HL-60 (cell line): ENCODE data around the gene HEPACAM.

ENCODE experiments used
- GABPA ChIP-seq: IDR thresholded peaks from 2 replicates; pipeline ENCODE4 v1.6.1; 2012; ENCODE audit warnings: low read depth
- POLR2AphosphoS5 ChIP-seq: IDR thresholded peaks from 2 replicates; pipeline ENCODE4 v1.6.1; 2012; ENCODE audit warnings: low read depth
- TF ChIP-seq, protein P1 (sequence below): IDR thresholded peaks from one replicate; pipeline ENCODE4 v1.5.1; 2011; ENCODE audit warnings: low read length, control low read depth, inconsistent platforms; ENCODE audit not compliant: insufficient read depth
- TF ChIP-seq, protein P2 (sequence below): IDR thresholded peaks from 2 replicates; pipeline ENCODE4 v1.6.1; 2012; ENCODE audit warnings: low read depth; ENCODE audit not compliant: insufficient replicate concordance

DNA sequence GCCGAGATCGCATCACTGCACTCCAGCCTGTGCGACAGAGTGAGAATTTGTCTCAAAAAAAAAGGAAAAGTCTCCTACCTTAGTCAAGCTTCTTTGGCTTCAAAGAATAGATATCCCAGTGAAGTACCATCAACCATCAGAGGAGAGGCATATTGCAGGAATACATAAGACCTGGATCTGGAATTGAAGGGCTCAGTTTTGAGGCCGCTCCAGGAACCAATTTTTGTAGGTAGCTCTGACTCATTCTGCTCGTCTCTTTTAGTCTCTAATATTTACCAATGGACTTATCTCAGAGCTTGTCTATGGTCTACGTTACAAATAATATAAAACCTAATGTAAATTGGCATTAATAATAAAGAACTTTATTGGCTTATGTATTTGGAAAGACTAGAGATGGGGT, 10.0 kb upstream of the HEPACAM start:
- no peak for TF ChIP-seq GABPA
- TF ChIP-seq, protein P1, sequence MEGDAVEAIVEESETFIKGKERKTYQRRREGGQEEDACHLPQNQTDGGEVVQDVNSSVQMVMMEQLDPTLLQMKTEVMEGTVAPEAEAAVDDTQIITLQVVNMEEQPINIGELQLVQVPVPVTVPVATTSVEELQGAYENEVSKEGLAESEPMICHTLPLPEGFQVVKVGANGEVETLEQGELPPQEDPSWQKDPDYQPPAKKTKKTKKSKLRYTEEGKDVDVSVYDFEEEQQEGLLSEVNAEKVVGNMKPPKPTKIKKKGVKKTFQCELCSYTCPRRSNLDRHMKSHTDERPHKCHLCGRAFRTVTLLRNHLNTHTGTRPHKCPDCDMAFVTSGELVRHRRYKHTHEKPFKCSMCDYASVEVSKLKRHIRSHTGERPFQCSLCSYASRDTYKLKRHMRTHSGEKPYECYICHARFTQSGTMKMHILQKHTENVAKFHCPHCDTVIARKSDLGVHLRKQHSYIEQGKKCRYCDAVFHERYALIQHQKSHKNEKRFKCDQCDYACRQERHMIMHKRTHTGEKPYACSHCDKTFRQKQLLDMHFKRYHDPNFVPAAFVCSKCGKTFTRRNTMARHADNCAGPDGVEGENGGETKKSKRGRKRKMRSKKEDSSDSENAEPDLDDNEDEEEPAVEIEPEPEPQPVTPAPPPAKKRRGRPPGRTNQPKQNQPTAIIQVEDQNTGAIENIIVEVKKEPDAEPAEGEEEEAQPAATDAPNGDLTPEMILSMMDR, result no peak
- TF ChIP-seq, protein P2, sequence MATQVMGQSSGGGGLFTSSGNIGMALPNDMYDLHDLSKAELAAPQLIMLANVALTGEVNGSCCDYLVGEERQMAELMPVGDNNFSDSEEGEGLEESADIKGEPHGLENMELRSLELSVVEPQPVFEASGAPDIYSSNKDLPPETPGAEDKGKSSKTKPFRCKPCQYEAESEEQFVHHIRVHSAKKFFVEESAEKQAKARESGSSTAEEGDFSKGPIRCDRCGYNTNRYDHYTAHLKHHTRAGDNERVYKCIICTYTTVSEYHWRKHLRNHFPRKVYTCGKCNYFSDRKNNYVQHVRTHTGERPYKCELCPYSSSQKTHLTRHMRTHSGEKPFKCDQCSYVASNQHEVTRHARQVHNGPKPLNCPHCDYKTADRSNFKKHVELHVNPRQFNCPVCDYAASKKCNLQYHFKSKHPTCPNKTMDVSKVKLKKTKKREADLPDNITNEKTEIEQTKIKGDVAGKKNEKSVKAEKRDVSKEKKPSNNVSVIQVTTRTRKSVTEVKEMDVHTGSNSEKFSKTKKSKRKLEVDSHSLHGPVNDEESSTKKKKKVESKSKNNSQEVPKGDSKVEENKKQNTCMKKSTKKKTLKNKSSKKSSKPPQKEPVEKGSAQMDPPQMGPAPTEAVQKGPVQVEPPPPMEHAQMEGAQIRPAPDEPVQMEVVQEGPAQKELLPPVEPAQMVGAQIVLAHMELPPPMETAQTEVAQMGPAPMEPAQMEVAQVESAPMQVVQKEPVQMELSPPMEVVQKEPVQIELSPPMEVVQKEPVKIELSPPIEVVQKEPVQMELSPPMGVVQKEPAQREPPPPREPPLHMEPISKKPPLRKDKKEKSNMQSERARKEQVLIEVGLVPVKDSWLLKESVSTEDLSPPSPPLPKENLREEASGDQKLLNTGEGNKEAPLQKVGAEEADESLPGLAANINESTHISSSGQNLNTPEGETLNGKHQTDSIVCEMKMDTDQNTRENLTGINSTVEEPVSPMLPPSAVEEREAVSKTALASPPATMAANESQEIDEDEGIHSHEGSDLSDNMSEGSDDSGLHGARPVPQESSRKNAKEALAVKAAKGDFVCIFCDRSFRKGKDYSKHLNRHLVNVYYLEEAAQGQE, result no peak
- TF ChIP-seq POLR2AphosphoS5, result no peak
